Glutamatergic neuron (in vitro differentiated cells): ENCODE data around the gene PRAC1. TPM values are rescaled to one million over a fixed set of nuclear protein-coding genes. Genes with fewer than 3 reads are reported as not detected.
A peak's percentile ranks its signal among the peaks of the same experiment; 100 is the strongest.

ENCODE experiments used
- DNase-seq: peaks from one replicate; pipeline ENCODE4 v3.0.0; 2022
- H3K27ac Mint-ChIP-seq: one replicate; pipeline ENCODE4 v1.8.0; 2020; ENCODE audit warnings: mild to moderate bottlenecking, mixed read lengths, inconsistent platforms; ENCODE audit not compliant: unreplicated experiment
- H3K27me3 Mint-ChIP-seq: one replicate; pipeline ENCODE4 v1.8.0; 2020; ENCODE audit warnings: mild to moderate bottlenecking, moderate library complexity, mixed read lengths, inconsistent platforms; ENCODE audit not compliant: unreplicated experiment
- H3K36me3 Mint-ChIP-seq: one replicate; pipeline ENCODE4 v1.8.0; 2020; ENCODE audit warnings: mild to moderate bottlenecking, mixed read lengths, inconsistent platforms; ENCODE audit not compliant: unreplicated experiment
- H3K4me1 Mint-ChIP-seq: one replicate; pipeline ENCODE4 v1.8.0; 2020; ENCODE audit warnings: mild to moderate bottlenecking, low read depth, mixed read lengths, inconsistent platforms; ENCODE audit not compliant: unreplicated experiment
- H3K4me3 Mint-ChIP-seq: one replicate; pipeline ENCODE4 v1.8.0; 2020; ENCODE audit warnings: mild to moderate bottlenecking, mixed read lengths, inconsistent platforms; ENCODE audit not compliant: unreplicated experiment
- H3K9me3 Mint-ChIP-seq: one replicate; pipeline ENCODE4 v1.8.0; 2020; ENCODE audit warnings: mild to moderate bottlenecking, moderate library complexity, mixed read lengths, inconsistent platforms; ENCODE audit not compliant: unreplicated experiment
- total RNA-seq: library from RNA; stranded (reverse); fragmentation: NEBNext Ultra II Directional; extraction: Animal tissue kit (Norgen Biotek cat#: 25700); gene quantifications from one replicate; pipeline ENCODE4 v1.2.1, GENCODE V29; 2021; ENCODE audit not compliant: unreplicated experiment
- TF ChIP-seq, protein P1 (sequence below): fragments of 200-600 bp; sonication (generic); IDR thresholded peaks from one replicate; pipeline ENCODE4 v1.5.0; 2021; ENCODE audit not compliant: partially characterized antibody, unreplicated experiment

PRAC1 gene
- total RNA-seq, 1 donor from 2014 or later: not detected

DNA sequence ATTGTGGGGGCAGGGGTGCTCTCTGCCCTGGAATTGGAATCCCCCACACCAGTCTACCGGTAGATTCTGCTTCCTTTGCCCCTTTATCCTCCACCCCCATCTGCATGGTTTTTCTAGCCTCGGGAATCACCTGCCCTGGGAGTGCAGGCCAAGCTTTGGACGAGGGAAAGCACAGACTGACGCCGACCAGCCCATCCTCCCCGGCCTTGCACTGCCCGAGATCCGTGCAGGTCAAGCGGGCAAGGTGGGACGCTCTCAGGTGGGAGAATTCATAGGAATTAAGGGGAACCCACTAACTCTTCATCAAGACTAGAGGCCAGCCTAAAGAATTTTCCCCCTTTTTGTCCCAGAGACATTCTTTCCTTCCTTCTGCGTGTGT is 16.1 kb upstream of the PRAC1 start:
- Mint-ChIP-seq H3K4me3 (no peak overlapping the region), H3K9me3 (peaks cover 3% of the 10 kb centered on the region), H3K27ac (no peak overlapping the region), H3K36me3 (no peaks in the 10 kb centered on the region), H3K4me1 (no peaks in the 10 kb centered on the region), H3K27me3 (peaks cover 44% of the 10 kb centered on the region)
- TF ChIP-seq, protein P1, sequence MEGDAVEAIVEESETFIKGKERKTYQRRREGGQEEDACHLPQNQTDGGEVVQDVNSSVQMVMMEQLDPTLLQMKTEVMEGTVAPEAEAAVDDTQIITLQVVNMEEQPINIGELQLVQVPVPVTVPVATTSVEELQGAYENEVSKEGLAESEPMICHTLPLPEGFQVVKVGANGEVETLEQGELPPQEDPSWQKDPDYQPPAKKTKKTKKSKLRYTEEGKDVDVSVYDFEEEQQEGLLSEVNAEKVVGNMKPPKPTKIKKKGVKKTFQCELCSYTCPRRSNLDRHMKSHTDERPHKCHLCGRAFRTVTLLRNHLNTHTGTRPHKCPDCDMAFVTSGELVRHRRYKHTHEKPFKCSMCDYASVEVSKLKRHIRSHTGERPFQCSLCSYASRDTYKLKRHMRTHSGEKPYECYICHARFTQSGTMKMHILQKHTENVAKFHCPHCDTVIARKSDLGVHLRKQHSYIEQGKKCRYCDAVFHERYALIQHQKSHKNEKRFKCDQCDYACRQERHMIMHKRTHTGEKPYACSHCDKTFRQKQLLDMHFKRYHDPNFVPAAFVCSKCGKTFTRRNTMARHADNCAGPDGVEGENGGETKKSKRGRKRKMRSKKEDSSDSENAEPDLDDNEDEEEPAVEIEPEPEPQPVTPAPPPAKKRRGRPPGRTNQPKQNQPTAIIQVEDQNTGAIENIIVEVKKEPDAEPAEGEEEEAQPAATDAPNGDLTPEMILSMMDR: no peak
- no peak for DNase-seq

DNA sequence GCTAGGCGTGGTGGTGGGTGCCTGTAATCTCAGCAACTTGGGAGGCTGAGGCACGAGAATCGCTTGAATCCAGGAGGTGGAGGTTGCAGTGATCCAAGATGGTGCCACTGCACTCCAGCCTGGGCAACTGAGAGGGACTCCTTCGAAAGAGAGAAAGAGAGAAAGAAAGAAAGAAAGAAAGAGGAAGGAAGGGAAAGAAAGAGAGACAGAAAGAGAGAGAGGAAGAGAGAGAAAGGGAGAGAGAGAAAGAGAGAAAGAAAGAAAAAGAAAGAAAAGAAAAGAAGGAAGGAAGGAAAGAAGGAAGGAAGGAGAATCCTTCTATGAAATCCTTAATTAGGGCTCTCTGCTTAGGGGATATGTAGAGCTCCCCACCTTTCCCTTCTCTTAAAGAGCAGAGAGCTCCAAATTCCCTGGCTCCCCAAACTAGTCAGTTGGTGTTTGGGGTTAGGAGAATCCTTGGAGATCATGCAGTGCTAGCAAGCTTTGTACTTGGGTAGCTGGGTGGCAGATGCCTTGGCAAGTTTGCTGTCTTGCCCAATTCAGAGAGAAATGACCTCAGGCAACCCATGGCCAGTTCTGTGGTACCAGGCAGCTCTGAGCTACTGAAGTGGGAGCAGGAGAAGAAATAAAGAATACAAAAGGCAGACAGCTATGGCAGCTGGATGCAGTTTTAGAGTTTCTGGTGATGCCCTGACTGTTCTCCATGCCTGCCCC is 15.2 kb upstream of the PRAC1 start:
- Mint-ChIP-seq H3K4me3 (no peak overlapping the region), H3K27me3 (peaks cover 46% of the 10 kb centered on the region), H3K36me3 (no peaks in the 10 kb centered on the region), H3K4me1 (no peaks in the 10 kb centered on the region), H3K27ac (no peak overlapping the region), H3K9me3 (peaks cover 3% of the 10 kb centered on the region)
- no peak for DNase-seq
- TF ChIP-seq, protein P1: no peak

DNA sequence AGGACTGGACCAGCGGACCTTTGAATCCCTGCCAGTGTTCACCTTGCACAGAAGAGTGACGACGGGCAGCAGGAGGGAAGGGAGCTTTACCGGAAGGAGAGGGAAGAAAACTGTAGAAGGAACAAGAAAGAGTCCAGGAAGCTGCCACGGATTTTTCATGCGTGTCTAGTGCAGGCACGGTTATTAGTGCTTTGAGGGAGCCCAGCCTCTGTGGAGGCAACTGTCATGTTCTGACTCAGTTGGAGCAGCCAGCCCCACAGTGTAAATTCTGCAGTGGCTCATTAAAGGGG is 12.7 kb upstream of the PRAC1 start:
- Mint-ChIP-seq H3K4me3 (no peak overlapping the region), H3K9me3 (peaks cover 3% of the 10 kb centered on the region), H3K36me3 (no peaks in the 10 kb centered on the region), H3K4me1 (no peaks in the 10 kb centered on the region), H3K27ac (no peak overlapping the region), H3K27me3 (peaks cover 46% of the 10 kb centered on the region)
- TF ChIP-seq, protein P1: no peak
- no peak for DNase-seq

DNA sequence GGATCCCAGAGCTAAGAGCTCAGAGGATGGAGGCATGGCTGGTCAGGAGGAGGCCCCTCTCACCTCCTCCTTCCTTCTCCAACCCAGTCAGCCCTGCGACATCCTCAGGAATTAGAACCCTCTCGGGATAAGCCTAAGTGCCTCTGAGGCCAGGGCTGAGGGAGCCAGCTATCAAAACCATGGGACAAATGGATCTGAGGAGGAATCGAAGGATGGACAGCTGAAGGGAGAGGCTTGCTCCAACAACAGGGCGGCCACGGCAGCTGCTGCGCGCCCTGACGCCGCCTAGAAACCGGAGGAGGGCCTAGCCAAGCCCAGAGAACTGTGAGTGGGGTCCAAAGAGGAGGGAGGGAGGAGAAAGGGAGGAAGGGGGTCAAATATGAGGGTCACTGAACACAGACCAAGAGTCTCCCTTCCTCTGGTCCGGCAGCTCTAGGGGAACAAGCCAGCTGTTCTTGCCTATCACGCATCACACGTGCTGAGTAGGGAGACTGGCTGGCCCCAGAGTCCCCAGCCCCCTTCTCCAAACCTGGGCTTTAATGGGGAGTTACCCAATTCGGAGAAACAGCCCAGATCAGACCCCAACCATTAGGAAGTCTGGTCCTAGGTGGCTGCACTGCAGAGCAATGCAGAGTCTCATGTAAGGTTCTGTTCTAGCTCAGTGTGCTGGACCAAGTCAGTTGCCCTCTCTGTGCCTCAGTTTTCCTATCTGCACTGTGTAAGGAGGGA is 12.2 kb upstream of the PRAC1 start:
- no peak for DNase-seq
- H3K4me3 Mint-ChIP-seq: no peak overlapping the region
- no peak overlapping the region for H3K27ac Mint-ChIP-seq
- peaks cover 3% of the 10 kb centered on the region for H3K9me3 Mint-ChIP-seq
- peaks cover under 1% of the 10 kb centered on the region for H3K4me1 Mint-ChIP-seq
- TF ChIP-seq, protein P1: no peak
- H3K36me3 Mint-ChIP-seq: no peaks in the 10 kb centered on the region
- peaks cover 47% of the 10 kb centered on the region for H3K27me3 Mint-ChIP-seq

DNA sequence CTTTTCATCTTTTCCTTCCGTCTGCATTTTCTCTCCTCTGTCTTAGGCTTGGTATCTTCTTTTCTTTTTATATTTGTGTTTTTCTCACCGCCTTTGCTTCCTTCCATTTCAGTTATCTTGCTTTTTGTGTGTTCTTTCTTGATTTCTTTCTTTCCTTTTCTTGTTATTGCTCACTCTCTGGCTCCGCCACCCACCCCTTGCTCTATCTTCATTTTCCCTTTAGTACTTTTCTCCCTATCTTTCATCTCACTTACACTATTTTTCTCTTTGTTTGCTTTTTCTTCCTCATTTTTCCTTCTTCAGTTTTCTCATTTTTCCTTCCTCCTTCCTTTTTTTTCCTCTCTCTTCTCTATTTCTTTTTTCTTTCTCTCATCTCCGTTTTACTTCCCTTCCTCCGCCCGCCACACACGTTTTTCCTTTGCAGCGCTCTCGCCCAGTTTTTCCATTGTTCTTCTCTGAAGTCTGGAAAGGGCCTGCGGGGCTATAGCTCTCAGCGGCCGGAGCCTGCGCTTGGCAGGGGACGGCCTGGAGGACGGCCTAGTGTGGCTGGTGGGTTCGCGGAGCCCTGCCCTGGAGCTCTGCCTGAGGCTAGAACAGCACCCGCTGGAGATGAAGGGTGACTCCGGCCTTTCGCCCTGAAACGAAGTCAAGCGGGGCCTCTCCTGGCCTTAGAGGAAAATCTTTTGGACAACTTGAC is 11.5 kb upstream of the PRAC1 start:
- Mint-ChIP-seq H3K27ac (no peak overlapping the region), H3K27me3 (peaks cover 46% of the 10 kb centered on the region), H3K36me3 (no peaks in the 10 kb centered on the region), H3K4me3 (peak overlapping the region; percentile 11), H3K9me3 (peaks cover 3% of the 10 kb centered on the region), H3K4me1 (peaks cover 3% of the 10 kb centered on the region)
- DNase-seq: no peak
- TF ChIP-seq, protein P1: no peak
